Glomerular visceral epithelial cell (primary cell): ENCODE measurements around the gene CDH8.
A peak's percentile ranks its signal among the peaks of the same experiment; 100 is the strongest.

Source experiments
- DNase-seq: peaks from one replicate; pipeline ENCODE4 v3.0.0-alpha.2; 2016; ENCODE audit errors: extremely low spot score

Gene CDH8

GRCh38 chr16:62034231-62035114, 1.8 kb downstream of the CDH8 start:
- DNase-seq = peak; percentile 5

- DNase-seq = no peak
Measured at GRCh38 chr16:62033065-62033464, 3.2 kb downstream of the CDH8 start.

GRCh38 chr16:62029947-62030346, 6.3 kb downstream of the CDH8 start:
- no peak for DNase-seq

GRCh38 chr16:62022688-62023087, 13.6 kb downstream of the CDH8 start:
- no peak for DNase-seq

- no peak for DNase-seq
Measured at GRCh38 chr16:62021161-62021581, 15.1 kb downstream of the CDH8 start.

GRCh38 chr16:62020681-62021080, 15.6 kb downstream of the CDH8 start:
- DNase-seq = no peak

GRCh38 chr16:62019851-62020250, 16.4 kb downstream of the CDH8 start:
- no peak for DNase-seq

- no peak for DNase-seq
Measured at GRCh38 chr16:62018301-62019060, 17.8 kb downstream of the CDH8 start.

- DNase-seq = no peak
Measured at GRCh38 chr16:62014319-62014923, 21.8 kb downstream of the CDH8 start.

- no peak for DNase-seq
Measured at GRCh38 chr16:62010186-62010585, 26.1 kb downstream of the CDH8 start.

- DNase-seq = no peak
Measured at GRCh38 chr16:61998460-61998859, 37.8 kb downstream of the CDH8 start.

- no peak for DNase-seq
Measured at GRCh38 chr16:61993108-61993507, 43.1 kb downstream of the CDH8 start.

GRCh38 chr16:61987474-61988012, 48.7 kb downstream of the CDH8 start:
- no peak for DNase-seq

GRCh38 chr16:61969077-61969382, 67.2 kb downstream of the CDH8 start:
- no peak for DNase-seq

- DNase-seq = no peak
Measured at GRCh38 chr16:61968242-61969076, 67.8 kb downstream of the CDH8 start.

GRCh38 chr16:61957075-61957855, 79.0 kb downstream of the CDH8 start:
- DNase-seq = no peak

- DNase-seq = no peak
Measured at GRCh38 chr16:61952841-61953240, 83.4 kb downstream of the CDH8 start.

- no peak for DNase-seq
Measured at GRCh38 chr16:61948414-61948813, 87.8 kb downstream of the CDH8 start.

GRCh38 chr16:61946019-61946418, 90.2 kb downstream of the CDH8 start:
- DNase-seq = no peak

GRCh38 chr16:61945511-61945910, 90.7 kb downstream of the CDH8 start:
- no peak for DNase-seq

GRCh38 chr16:61944004-61944403, 92.2 kb downstream of the CDH8 start:
- no peak for DNase-seq
